HG02870 (cell line): ENCODE measurements around the gene TCP10L.
"Not testable (repeated sequence)": the region's sequence is repeated elsewhere in the genome, so short reads cannot be mapped to it uniquely, and the experiment has no call there.

ENCODE experiments used
- ATAC-seq: cut with Tn5 transposase; IDR thresholded peaks from one replicate; pipeline ENCODE4 v1.9.1; 2021; ENCODE audit warnings: mild to moderate bottlenecking, moderate library complexity; ENCODE audit not compliant: unreplicated experiment

TCP10L gene

GRCh38 chr21:32587120-32587519, 1.8 kb upstream of the TCP10L start:
- ATAC-seq: no peak

- no peak for ATAC-seq
Observed at GRCh38 chr21:32585970-32586369, 647 bp upstream of the TCP10L start.

- no peak for ATAC-seq
Observed at GRCh38 chr21:32584472-32584871, 851 bp downstream of the TCP10L start.

- no peak for ATAC-seq
Observed at GRCh38 chr21:32581732-32582131, 3.6 kb downstream of the TCP10L start.

GRCh38 chr21:32580949-32581348, 4.4 kb downstream of the TCP10L start:
- no peak for ATAC-seq

GRCh38 chr21:32578107-32578691, 7.1 kb downstream of the TCP10L start:
- ATAC-seq: no peak

GRCh38 chr21:32576011-32576410, 9.3 kb downstream of the TCP10L start:
- no peak for ATAC-seq

GRCh38 chr21:32574946-32575925, 10.1 kb downstream of the TCP10L start:
- no peak for ATAC-seq

GRCh38 chr21:32572574-32573420, 12.5 kb downstream of the TCP10L start:
- no peak for ATAC-seq

- ATAC-seq: no peak
Observed at GRCh38 chr21:32570456-32570855, 14.9 kb downstream of the TCP10L start.

- peak; percentile 87 for ATAC-seq
Observed at GRCh38 chr21:32569261-32570230, 15.8 kb downstream of the TCP10L start.

GRCh38 chr21:32567626-32568025, 17.7 kb downstream of the TCP10L start:
- no peak for ATAC-seq

- no peak for ATAC-seq
Observed at GRCh38 chr21:32566741-32567389, 18.5 kb downstream of the TCP10L start.

- ATAC-seq: no peak
Observed at GRCh38 chr21:32565856-32566465, 19.4 kb downstream of the TCP10L start.

GRCh38 chr21:32562915-32563314, 22.4 kb downstream of the TCP10L start:
- no peak for ATAC-seq

GRCh38 chr21:32562426-32562825, 22.9 kb downstream of the TCP10L start:
- ATAC-seq: no peak

- ATAC-seq: not testable (repeated sequence)
Observed at GRCh38 chr21:32561476-32561875, 23.8 kb downstream of the TCP10L start.

- no peak for ATAC-seq
Observed at GRCh38 chr21:32560896-32561295, 24.4 kb downstream of the TCP10L start.

GRCh38 chr21:32559006-32559610, 26.2 kb downstream of the TCP10L start:
- ATAC-seq: no peak
